ENCODE data around the gene SAPCD1. TPM values are rescaled to one million over a fixed set of nuclear protein-coding genes. Genes with fewer than 3 reads are reported as not detected.

Gene SAPCD1
- total and polyA plus RNA-seq, 2 donors from 2014 or later: 6.5 to 6.8 TPM

- no peak for FAIRE-seq
- peak within 1 kb of the TSS; percentile 94 to 98 (median 95) for H3K4me3 ChIP-seq (ENCODE audit: low read length in 3 of 3)
- H3K27me3 ChIP-seq (ENCODE audit: control insufficient read depth, insufficient read depth, low read length): no peaks in the 10 kb centered on the region
- TF ChIP-seq, protein P1, sequence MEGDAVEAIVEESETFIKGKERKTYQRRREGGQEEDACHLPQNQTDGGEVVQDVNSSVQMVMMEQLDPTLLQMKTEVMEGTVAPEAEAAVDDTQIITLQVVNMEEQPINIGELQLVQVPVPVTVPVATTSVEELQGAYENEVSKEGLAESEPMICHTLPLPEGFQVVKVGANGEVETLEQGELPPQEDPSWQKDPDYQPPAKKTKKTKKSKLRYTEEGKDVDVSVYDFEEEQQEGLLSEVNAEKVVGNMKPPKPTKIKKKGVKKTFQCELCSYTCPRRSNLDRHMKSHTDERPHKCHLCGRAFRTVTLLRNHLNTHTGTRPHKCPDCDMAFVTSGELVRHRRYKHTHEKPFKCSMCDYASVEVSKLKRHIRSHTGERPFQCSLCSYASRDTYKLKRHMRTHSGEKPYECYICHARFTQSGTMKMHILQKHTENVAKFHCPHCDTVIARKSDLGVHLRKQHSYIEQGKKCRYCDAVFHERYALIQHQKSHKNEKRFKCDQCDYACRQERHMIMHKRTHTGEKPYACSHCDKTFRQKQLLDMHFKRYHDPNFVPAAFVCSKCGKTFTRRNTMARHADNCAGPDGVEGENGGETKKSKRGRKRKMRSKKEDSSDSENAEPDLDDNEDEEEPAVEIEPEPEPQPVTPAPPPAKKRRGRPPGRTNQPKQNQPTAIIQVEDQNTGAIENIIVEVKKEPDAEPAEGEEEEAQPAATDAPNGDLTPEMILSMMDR (IDR thresholded peaks at IDR 0.05; ENCODE audit: borderline replicate concordance, extremely low read depth, insufficient read depth): no peak
- H3K4me1 ChIP-seq (ENCODE audit: control insufficient read depth in 2 of 3, insufficient read depth in 2 of 3, low read depth in 1 of 3, low read length in 3 of 3): peaks cover 0 to 12% (median 0%) of the 10 kb centered on the region in 3 donors
- intact Hi-C loops (cut with DNase I): no loop called here
- H3K27ac ChIP-seq (ENCODE audit: low read depth in 2 of 2, low read length in 2 of 2): peak within 1 kb of the TSS; percentile 99
- H3K36me3 ChIP-seq (ENCODE audit: control insufficient read depth in 2 of 3, insufficient read depth in 3 of 3, low read length in 3 of 3): peaks cover 7 to 52% (median 26%) of the 10 kb centered on the region in 3 donors
- DNase-seq: peak in 3 of 5 donors; percentile 25 to 81 (median 79)
- peak within 1 kb of the TSS; percentile 67 to 98 (median 92) for H3K9ac ChIP-seq (ENCODE audit: low read length in 3 of 3)
- no peaks in the 10 kb centered on the region for H3K9me3 ChIP-seq (ENCODE audit: control insufficient read depth in 2 of 3, insufficient read depth in 1 of 3, low read length in 3 of 3)
These were observed 33.5 kb upstream of the SAPCD1 start, which contains the start of gene DDAH2 for GRCh38 chr6:31728767-31729514. TSS of gene DDAH2 (minus strand) at chr6:31729299. CDS start at chr6:31729161, 138 bp downstream.

GRCh38 chr6:31729515-31729978 is 32.9 kb upstream of the SAPCD1 start:
- Histone ChIP-seq H3K4me3 (ENCODE audit: low read length in 3 of 3) (peak overlapping the region; percentile 94 to 98 (median 95)), H3K9me3 (ENCODE audit: control insufficient read depth in 2 of 3, insufficient read depth in 1 of 3, low read length in 3 of 3) (no peaks in the 10 kb centered on the region), H3K9ac (ENCODE audit: low read length in 3 of 3) (peak overlapping the region; percentile 67 to 98 (median 92)), H3K27ac (ENCODE audit: low read depth in 2 of 2, low read length in 2 of 2) (peak overlapping the region; percentile 99), H3K4me1 (ENCODE audit: control insufficient read depth in 2 of 3, insufficient read depth in 2 of 3, low read depth in 1 of 3, low read length in 3 of 3) (peaks cover 0 to 18% (median 0%) of the 10 kb centered on the region in 3 donors), H3K27me3 (ENCODE audit: control insufficient read depth, insufficient read depth, low read length) (no peaks in the 10 kb centered on the region), H3K36me3 (ENCODE audit: control insufficient read depth in 2 of 3, insufficient read depth in 3 of 3, low read length in 3 of 3) (peaks cover 7 to 52% (median 26%) of the 10 kb centered on the region in 3 donors)
- DNase-seq (peak; percentile 95 to 97 (median 97)), FAIRE-seq (no peak)
- TF ChIP-seq, protein P1 (IDR thresholded peaks at IDR 0.05; ENCODE audit: borderline replicate concordance, extremely low read depth, insufficient read depth): peak; percentile 72
- intact Hi-C loops (cut with DNase I): no loop called here

GRCh38 chr6:31729979-31730630 is 32.4 kb upstream of the SAPCD1 start:
- Histone ChIP-seq H3K27ac (ENCODE audit: low read depth in 2 of 2, low read length in 2 of 2) (peak overlapping the region; percentile 99), H3K9ac (ENCODE audit: low read length in 3 of 3) (peak overlapping the region; percentile 42 to 98 (median 92)), H3K4me3 (ENCODE audit: low read length in 3 of 3) (peak overlapping the region; percentile 94 to 98 (median 95)), H3K9me3 (ENCODE audit: control insufficient read depth in 2 of 3, insufficient read depth in 1 of 3, low read length in 3 of 3) (no peaks in the 10 kb centered on the region), H3K36me3 (ENCODE audit: control insufficient read depth in 2 of 3, insufficient read depth in 3 of 3, low read length in 3 of 3) (peaks cover 7 to 52% (median 26%) of the 10 kb centered on the region in 3 donors), H3K27me3 (ENCODE audit: control insufficient read depth, insufficient read depth, low read length) (no peaks in the 10 kb centered on the region), H3K4me1 (ENCODE audit: control insufficient read depth in 2 of 3, insufficient read depth in 2 of 3, low read depth in 1 of 3, low read length in 3 of 3) (peaks cover 0 to 19% (median 0%) of the 10 kb centered on the region in 3 donors)
- DNase-seq: peak; percentile 95 to 98 (median 97)
- FAIRE-seq: no peak
- intact Hi-C loops (cut with DNase I): no loop called here
- TF ChIP-seq, protein P1 (IDR thresholded peaks at IDR 0.05; ENCODE audit: borderline replicate concordance, extremely low read depth, insufficient read depth): no peak
